ENCODE data around the gene MRPS9. TPM values are rescaled to one million over a fixed set of nuclear protein-coding genes. Genes with fewer than 3 reads are reported as not detected.

MRPS9 gene
- total RNA-seq, 1 experiment from 2014 or later = 34.5 TPM

GRCh38 chr2:105062158-105062557 lies 24.3 kb downstream of the MRPS9 start:
- Histone ChIP-seq H3K4me1 (replicated peaks) (no peaks in the 10 kb centered on the region), H3K9me3 (replicated peaks) (no peaks in the 10 kb centered on the region), H3K36me3 (no peaks in the 10 kb centered on the region), H3K27me3 (replicated peaks) (no peaks in the 10 kb centered on the region; the same call in 1 of the 2 replicates), H3K27ac (no peak overlapping the region), H3K4me3 (no peak overlapping the region)
- no peak for DNase-seq (ENCODE audit: low read depth in 1 of 2, low spot score in 2 of 2)

- Histone ChIP-seq H3K4me3 (no peak overlapping the region), H3K9me3 (replicated peaks) (no peaks in the 10 kb centered on the region), H3K36me3 (no peaks in the 10 kb centered on the region), H3K4me1 (replicated peaks) (no peaks in the 10 kb centered on the region), H3K27ac (no peak overlapping the region), H3K27me3 (replicated peaks) (no peaks in the 10 kb centered on the region)
- no peak for DNase-seq (ENCODE audit: low read depth in 1 of 2, low spot score in 2 of 2)
Measured at GRCh38 chr2:105068387-105068786, 30.5 kb downstream of the MRPS9 start.

GRCh38 chr2:105068875-105069274 lies 31.0 kb downstream of the MRPS9 start:
- H3K4me3 ChIP-seq = no peak overlapping the region

GRCh38 chr2:105070010-105070865 lies 32.4 kb downstream of the MRPS9 start:
- Histone ChIP-seq H3K9me3 (replicated peaks) (no peaks in the 10 kb centered on the region), H3K27me3 (replicated peaks) (no peaks in the 10 kb centered on the region), H3K27ac (no peak overlapping the region), H3K4me1 (replicated peaks) (no peaks in the 10 kb centered on the region), H3K36me3 (no peaks in the 10 kb centered on the region), H3K4me3 (no peak overlapping the region)
- no peak for DNase-seq (ENCODE audit: low read depth in 1 of 2, low spot score in 2 of 2)

More at GRCh38 chr2:105068875-105069274, 31.0 kb downstream of the MRPS9 start:
- Histone ChIP-seq H3K4me1 (replicated peaks) (no peaks in the 10 kb centered on the region), H3K27ac (no peak overlapping the region), H3K36me3 (no peaks in the 10 kb centered on the region), H3K9me3 (replicated peaks) (no peaks in the 10 kb centered on the region), H3K27me3 (replicated peaks) (no peaks in the 10 kb centered on the region)
- no peak for DNase-seq (ENCODE audit: low read depth in 1 of 2, low spot score in 2 of 2)

GRCh38 chr2:105071379-105071778 lies 33.5 kb downstream of the MRPS9 start:
- no peaks in the 10 kb centered on the region for H3K9me3 ChIP-seq (replicated peaks)
- no peak for DNase-seq (ENCODE audit: low read depth in 1 of 2, low spot score in 2 of 2)
- no peaks in the 10 kb centered on the region for H3K27me3 ChIP-seq (replicated peaks)
- no peak overlapping the region for H3K27ac ChIP-seq
- H3K4me3 ChIP-seq = no peak overlapping the region
- H3K4me1 ChIP-seq (replicated peaks) = no peaks in the 10 kb centered on the region
- H3K36me3 ChIP-seq = no peaks in the 10 kb centered on the region

GRCh38 chr2:105072039-105072438 lies 34.2 kb downstream of the MRPS9 start:
- Histone ChIP-seq H3K27me3 (replicated peaks) (no peaks in the 10 kb centered on the region), H3K4me1 (replicated peaks) (no peaks in the 10 kb centered on the region), H3K36me3 (no peaks in the 10 kb centered on the region), H3K27ac (no peak overlapping the region), H3K4me3 (no peak overlapping the region), H3K9me3 (replicated peaks) (no peaks in the 10 kb centered on the region)
- no peak for DNase-seq (ENCODE audit: low read depth in 1 of 2, low spot score in 2 of 2)

GRCh38 chr2:105073591-105073990 lies 35.7 kb downstream of the MRPS9 start:
- Histone ChIP-seq H3K4me1 (replicated peaks) (no peaks in the 10 kb centered on the region), H3K27me3 (replicated peaks) (no peaks in the 10 kb centered on the region), H3K27ac (no peak overlapping the region), H3K9me3 (replicated peaks) (no peaks in the 10 kb centered on the region), H3K4me3 (no peak overlapping the region), H3K36me3 (no peaks in the 10 kb centered on the region)
- DNase-seq (ENCODE audit: low read depth in 1 of 2, low spot score in 2 of 2) = no peak

- H3K27me3 ChIP-seq (replicated peaks) = no peaks in the 10 kb centered on the region
- no peaks in the 10 kb centered on the region; the same call in 1 of the 2 replicates for H3K4me1 ChIP-seq (replicated peaks)
- no peaks in the 10 kb centered on the region for H3K9me3 ChIP-seq (replicated peaks)
- no peak overlapping the region for H3K4me3 ChIP-seq
- H3K36me3 ChIP-seq = no peaks in the 10 kb centered on the region
- DNase-seq (ENCODE audit: low read depth in 1 of 2, low spot score in 2 of 2) = no peak
- no peak overlapping the region for H3K27ac ChIP-seq
Measured at GRCh38 chr2:105076121-105076520, 38.3 kb downstream of the MRPS9 start.

GRCh38 chr2:105078906-105079495 lies 41.1 kb downstream of the MRPS9 start:
- no peaks in the 10 kb centered on the region for H3K36me3 ChIP-seq
- H3K27ac ChIP-seq = no peak overlapping the region
- H3K9me3 ChIP-seq (replicated peaks) = no peaks in the 10 kb centered on the region
- H3K4me1 ChIP-seq (replicated peaks) = no peaks in the 10 kb centered on the region; the same call in 1 of the 2 replicates
- no peaks in the 10 kb centered on the region for H3K27me3 ChIP-seq (replicated peaks)
- DNase-seq (ENCODE audit: low read depth in 1 of 2, low spot score in 2 of 2) = no peak
- no peak overlapping the region for H3K4me3 ChIP-seq

GRCh38 chr2:105080461-105080860 lies 42.6 kb downstream of the MRPS9 start:
- no peak for DNase-seq (ENCODE audit: low read depth in 1 of 2, low spot score in 2 of 2)
- Histone ChIP-seq H3K36me3 (no peaks in the 10 kb centered on the region), H3K9me3 (replicated peaks) (no peaks in the 10 kb centered on the region), H3K4me3 (no peak overlapping the region), H3K27ac (no peak overlapping the region), H3K27me3 (replicated peaks) (no peaks in the 10 kb centered on the region), H3K4me1 (replicated peaks) (no peaks in the 10 kb centered on the region; the same call in 1 of the 2 replicates)

- Histone ChIP-seq H3K4me3 (no peak overlapping the region), H3K27ac (no peak overlapping the region), H3K27me3 (replicated peaks) (no peaks in the 10 kb centered on the region), H3K4me1 (replicated peaks) (no peaks in the 10 kb centered on the region; the same call in 1 of the 2 replicates), H3K36me3 (no peaks in the 10 kb centered on the region), H3K9me3 (replicated peaks) (no peaks in the 10 kb centered on the region)
- DNase-seq (ENCODE audit: low read depth in 1 of 2, low spot score in 2 of 2) = no peak
Measured at GRCh38 chr2:105081006-105081601, 43.2 kb downstream of the MRPS9 start.

- Histone ChIP-seq H3K4me3 (no peak overlapping the region), H3K27ac (no peak overlapping the region), H3K27me3 (replicated peaks) (no peaks in the 10 kb centered on the region), H3K4me1 (replicated peaks) (no peaks in the 10 kb centered on the region; the same call in 1 of the 2 replicates), H3K9me3 (replicated peaks) (no peaks in the 10 kb centered on the region), H3K36me3 (no peaks in the 10 kb centered on the region)
- no peak for DNase-seq (ENCODE audit: low read depth in 1 of 2, low spot score in 2 of 2)
Measured at GRCh38 chr2:105082107-105082506, 44.2 kb downstream of the MRPS9 start.

GRCh38 chr2:105085525-105085924 lies 47.7 kb downstream of the MRPS9 start:
- no peak for DNase-seq (ENCODE audit: low read depth in 1 of 2, low spot score in 2 of 2)
- Histone ChIP-seq H3K4me1 (replicated peaks) (no peaks in the 10 kb centered on the region), H3K27ac (no peak overlapping the region), H3K4me3 (no peak overlapping the region), H3K36me3 (no peaks in the 10 kb centered on the region), H3K27me3 (replicated peaks) (no peaks in the 10 kb centered on the region), H3K9me3 (replicated peaks) (no peaks in the 10 kb centered on the region)

GRCh38 chr2:105087273-105087672 lies 49.4 kb downstream of the MRPS9 start:
- Histone ChIP-seq H3K27me3 (replicated peaks) (no peaks in the 10 kb centered on the region), H3K27ac (no peak overlapping the region)

More at GRCh38 chr2:105087273-105087672, 49.4 kb downstream of the MRPS9 start:
- Histone ChIP-seq H3K36me3 (no peaks in the 10 kb centered on the region), H3K9me3 (replicated peaks) (no peaks in the 10 kb centered on the region), H3K4me1 (replicated peaks) (no peaks in the 10 kb centered on the region), H3K4me3 (no peak overlapping the region)
- DNase-seq (ENCODE audit: low read depth in 1 of 2, low spot score in 2 of 2) = no peak
